Liver (tissue), 9 donors: ENCODE data around the gene TMEM107. TPM values are rescaled to one million over a fixed set of nuclear protein-coding genes. Genes with fewer than 3 reads are reported as not detected.

Experiments used
- DNase-seq: peaks from one replicate; pipeline ENCODE4 v3.0.0-alpha.2; 2017; ENCODE audit warnings: low spot score
- H3K27ac ChIP-seq, 2 donors: one replicate each; pipeline ENCODE4 v1.7.0; 2013; ENCODE audit warnings: inconsistent platforms in 2 of 2, low read length in 2 of 2, control low read depth in 1 of 2, low read depth in 1 of 2, mild to moderate bottlenecking in 1 of 2
- H3K27me3 ChIP-seq, 4 donors: one replicate each; pipeline versions ENCODE4 v1.6.1 to v1.7.0; 2013; ENCODE audit warnings: low read length in 3 of 4, inconsistent platforms in 1 of 4, mild to moderate bottlenecking in 1 of 4, moderate library complexity in 1 of 4; ENCODE audit not compliant: control insufficient read depth in 4 of 4, insufficient read depth in 4 of 4
- H3K36me3 ChIP-seq, 4 donors: one replicate each; pipeline versions ENCODE4 v1.6.1 to v1.7.0; 2013; ENCODE audit warnings: low read length in 3 of 4, mild to moderate bottlenecking in 3 of 4, low read depth in 1 of 4, moderate library complexity in 1 of 4; ENCODE audit not compliant: control insufficient read depth in 4 of 4, insufficient read depth in 3 of 4
- H3K4me1 ChIP-seq, 4 donors: one replicate each; pipeline versions ENCODE4 v1.6.1 to v1.7.0; 2013; ENCODE audit warnings: low read length in 3 of 4, mild to moderate bottlenecking in 3 of 4, moderate library complexity in 1 of 4; ENCODE audit not compliant: control insufficient read depth in 4 of 4, insufficient read depth in 4 of 4
- H3K4me3 ChIP-seq, 3 donors: one replicate each; pipeline versions ENCODE4 v1.6.1 to v1.7.0; 2013; ENCODE audit warnings: low read length in 3 of 3, control low read depth in 1 of 3, low read depth in 1 of 3, mild to moderate bottlenecking in 1 of 3
- H3K9ac ChIP-seq, 2 donors: one replicate each; pipeline ENCODE4 v1.7.0; 2013; ENCODE audit warnings: low read length in 2 of 2, mild to moderate bottlenecking in 2 of 2, moderate library complexity in 2 of 2, control low read depth in 1 of 2, low read depth in 1 of 2
- H3K9me3 ChIP-seq, 4 donors: one replicate each; pipeline versions ENCODE4 v1.6.1 to v1.7.0; 2013; ENCODE audit warnings: low read length in 3 of 4; ENCODE audit not compliant: control insufficient read depth in 4 of 4
- GABPA ChIP-seq, 2 donors: IDR thresholded peaks in 1 of 2; conservative IDR thresholded peaks in 1 of 2; 2 replicates each; pipeline ENCODE4 v1.6.1; 2016; ENCODE audit warnings: antibody characterized with exemption in 2 of 2, mild to moderate bottlenecking in 1 of 2, moderate library complexity in 1 of 2
- HNF4A ChIP-seq, 2 donors: conservative IDR thresholded peaks; 2 replicates each; pipeline ENCODE4 v1.6.1; 2016; ENCODE audit warnings: antibody characterized with exemption in 2 of 2, mild to moderate bottlenecking in 2 of 2
- HNF4G ChIP-seq: IDR thresholded peaks from 2 replicates; pipeline ENCODE4 v1.6.1; 2016; ENCODE audit warnings: antibody characterized with exemption
- JUND ChIP-seq, 2 donors: IDR thresholded peaks; 2 replicates each; pipeline ENCODE4 v1.6.1; 2016; ENCODE audit warnings: antibody characterized with exemption in 2 of 2
- NR2F2 ChIP-seq: IDR thresholded peaks from 2 replicates; pipeline ENCODE4 v1.6.1; 2016; ENCODE audit warnings: antibody characterized with exemption
- RXRA ChIP-seq, 2 donors: IDR thresholded peaks; 2 replicates each; pipeline ENCODE4 v1.6.1; 2017 to 2018; ENCODE audit warnings: antibody characterized with exemption in 2 of 2, mild to moderate bottlenecking in 1 of 2
- SP1 ChIP-seq: IDR thresholded peaks from 2 replicates; pipeline ENCODE4 v1.6.1; 2018; ENCODE audit warnings: antibody characterized with exemption, mild to moderate bottlenecking
- TAF1 ChIP-seq: conservative IDR thresholded peaks from 2 replicates; pipeline ENCODE4 v1.6.1; 2016; ENCODE audit warnings: antibody characterized with exemption, mild to moderate bottlenecking
- YY1 ChIP-seq: IDR thresholded peaks from 2 replicates; pipeline ENCODE4 v1.6.1; 2016; ENCODE audit warnings: antibody characterized with exemption, mild to moderate bottlenecking
- WGBS: extraction: QIAGEN DNeasy Blood & Tissue Kit; methylation state at CpG from one replicate; pipeline ENCODE4 v1.1.7; 2013; 5-methylcytosine and 5-hydroxymethylcytosine counted together
- polyA plus RNA-seq, 2 donors: library from polyadenylated mRNA; stranded (reverse) in 1 of 2; unstranded in 1 of 2; fragments of 200-250 nt in 1 of 2; fragments of >200 nt in 1 of 2; fragmentation: Nextera tagmentation in 1 of 2; extraction: Ambion mirVana in 1 of 2; gene quantifications; one replicate each; pipeline versions ENCODE4 v1.2.1 to v1.2.3, GENCODE V29; 2013 to 2015
- total RNA-seq, 2 donors: library from RNA; depleted of rRNA; stranded (reverse); fragments of >200 nt; gene quantifications; one replicate each; pipeline ENCODE4 v1.2.3, GENCODE V29; 2014
- TF ChIP-seq, protein P1 (sequence below): IDR thresholded peaks from 2 replicates; pipeline ENCODE4 v1.6.1; 2016; ENCODE audit warnings: antibody characterized with exemption
- donor health status: healthy.
- donor health status: healthy.
- donor health status: healthy.
- donor health status: healthy.
- donor health status: healthy.

The TMEM107 gene
- total and polyA plus RNA-seq, 4 donors: 3.0 to 8.4 (median 4.2) TPM

- H3K4me3 ChIP-seq: no peak overlapping the region
- peaks cover 8 to 42% (median 36%) of the 10 kb centered on the region in 4 donors for H3K4me1 ChIP-seq
- peak; percentile 68 for DNase-seq
Measured at GRCh38 chr17:8163978-8164814, 12.0 kb downstream of the TMEM107 start.

DNA sequence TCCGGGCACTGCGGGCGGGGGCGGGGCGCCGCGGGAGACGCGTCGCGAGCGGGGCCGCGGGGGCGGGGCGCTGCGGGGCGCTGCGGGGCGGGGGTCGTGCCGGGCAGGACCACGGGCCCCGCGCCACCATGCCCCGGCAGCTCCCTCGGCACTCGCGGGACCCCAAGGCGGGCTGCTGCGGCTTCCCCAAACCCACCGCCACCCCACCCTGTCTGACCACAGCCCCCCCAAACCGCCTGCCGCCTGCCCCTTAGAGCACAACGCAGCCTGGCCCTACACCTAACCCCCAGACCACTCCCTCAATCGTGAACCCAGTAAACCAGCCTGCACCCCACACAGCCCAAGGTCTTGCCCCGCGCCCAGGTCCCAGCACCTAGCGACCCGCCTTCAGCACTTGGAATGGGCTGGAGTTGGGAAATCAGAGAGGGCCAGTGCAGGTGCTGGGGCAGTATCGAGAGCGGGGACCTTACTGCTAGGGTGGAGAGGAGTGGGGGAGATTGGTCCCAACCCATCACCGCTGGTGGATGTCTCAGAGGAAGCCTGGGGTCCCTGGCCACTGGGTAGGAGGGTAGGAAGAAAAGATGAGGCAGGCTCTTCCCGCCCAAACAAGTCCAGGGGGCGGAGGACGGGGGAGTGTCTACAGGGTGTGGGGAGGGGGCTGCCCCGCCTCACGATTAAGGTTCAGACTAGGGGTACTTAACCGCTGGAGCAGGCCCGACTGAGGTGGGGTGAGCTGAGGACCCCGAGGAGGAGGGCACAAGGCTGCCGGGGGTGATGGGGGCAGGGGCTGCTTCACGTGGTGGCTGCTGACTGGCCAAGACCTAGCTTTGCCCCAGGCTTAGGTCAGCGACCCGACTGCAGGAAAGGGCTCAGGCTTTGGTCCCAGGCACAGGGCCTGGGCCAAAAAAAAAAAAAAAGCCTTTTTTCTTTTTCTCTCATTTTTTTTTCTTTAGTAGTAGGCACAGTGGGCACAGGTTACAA is 12.9 kb downstream of the TMEM107 start:
- peak overlapping the region; percentile 97 to 98 for H3K27ac ChIP-seq
- peak overlapping the region; percentile 3 to 86 (median 52) for H3K4me3 ChIP-seq
- no peaks in the 10 kb centered on the region for H3K27me3 ChIP-seq
- no peaks in the 10 kb centered on the region for H3K9me3 ChIP-seq
- WGBS: 6% methylated on average over 55 of the region's 55 CpGs
- DNase-seq: peak; percentile 58
- peaks cover 2 to 10% (median 6%) of the 10 kb centered on the region in 4 donors for H3K36me3 ChIP-seq
- peak; percentile 74 to 80 for TF ChIP-seq RXRA (IDR thresholded peaks at IDR 0.05)
- TF ChIP-seq HNF4G: no peak
- TF ChIP-seq YY1: peak; percentile 23
- TF ChIP-seq HNF4A (conservative IDR thresholded peaks at IDR 0.05): peak in 1 of 2 donors; percentile 17
- H3K4me1 ChIP-seq: peaks cover 8 to 50% (median 40%) of the 10 kb centered on the region in 4 donors
- peak overlapping the region; percentile 42 to 72 for H3K9ac ChIP-seq

More at GRCh38 chr17:8163978-8164814, 12.0 kb downstream of the TMEM107 start:
- 24% methylated on average over 13 of the region's 13 CpGs for WGBS
- TF ChIP-seq TAF1 (peak; percentile 24), NR2F2 (peak; percentile 51), SP1 (peak; percentile 45)
- TF ChIP-seq, protein P1, sequence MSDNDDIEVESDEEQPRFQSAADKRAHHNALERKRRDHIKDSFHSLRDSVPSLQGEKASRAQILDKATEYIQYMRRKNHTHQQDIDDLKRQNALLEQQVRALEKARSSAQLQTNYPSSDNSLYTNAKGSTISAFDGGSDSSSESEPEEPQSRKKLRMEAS: no peak
- Histone ChIP-seq H3K27ac (peak overlapping the region; percentile 97 to 98), H3K9ac (peak overlapping the region; percentile 52 to 57), H3K9me3 (no peaks in the 10 kb centered on the region), H3K27me3 (no peaks in the 10 kb centered on the region), H3K36me3 (peaks cover 2 to 10% (median 6%) of the 10 kb centered on the region in 4 donors)

DNA sequence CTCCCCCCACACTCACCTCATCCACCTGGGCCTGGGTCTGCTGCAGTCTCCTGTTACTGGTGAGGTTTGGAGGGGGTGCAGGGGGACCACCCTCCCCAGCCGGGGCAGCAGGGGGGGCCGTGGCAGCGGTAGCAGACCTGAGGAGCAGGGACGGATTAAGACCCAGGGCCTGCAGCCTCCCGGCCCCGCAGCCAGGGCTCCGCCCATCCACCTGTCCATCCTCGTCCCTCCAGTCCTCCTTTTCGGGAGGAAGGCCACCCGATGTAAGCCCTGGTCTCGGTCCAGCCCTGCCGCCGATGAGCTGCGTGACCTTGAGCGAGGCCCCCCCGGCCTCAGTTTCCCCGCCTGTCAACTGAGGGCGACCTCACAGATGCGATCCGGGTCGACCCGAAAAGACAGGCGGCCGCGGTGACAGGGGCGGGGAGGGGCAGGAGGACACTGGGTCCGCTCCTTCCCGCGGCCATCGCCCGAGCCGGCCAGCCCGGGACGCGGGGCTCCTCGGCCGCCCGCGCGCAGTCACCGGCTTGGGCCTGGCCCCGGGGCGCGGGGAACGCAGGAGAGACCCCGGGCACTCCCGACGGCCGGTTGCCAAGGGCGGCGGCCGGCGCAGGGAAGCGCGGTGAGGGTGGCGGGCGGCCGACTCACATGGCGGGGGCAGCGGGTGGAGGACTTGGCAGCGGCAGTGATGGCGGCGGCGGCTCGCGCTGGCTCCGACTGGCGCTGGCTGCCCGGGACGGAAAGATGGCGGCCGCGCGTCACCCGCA is 13.8 kb downstream of the TMEM107 start, which contains the start of gene VAMP2:
VAMP2 (minus strand) TSS at position 716 of the 764 bp plus-strand sequence; CDS start at position 647, 69 bp downstream.
- H3K4me3 ChIP-seq: peak within 1 kb of the TSS; percentile 77 to 95 (median 86)
- TF ChIP-seq JUND (IDR thresholded peaks at IDR 0.05) (no peak), YY1 (peak; percentile 67), GABPA (IDR thresholded peaks at IDR 0.05 in 1 of 2, conservative IDR thresholded peaks at IDR 0.05 in 1 of 2) (no peak)
- H3K27me3 ChIP-seq: no peaks in the 10 kb centered on the region
- H3K9me3 ChIP-seq: no peaks in the 10 kb centered on the region
- H3K9ac ChIP-seq: peak within 1 kb of the TSS; percentile 72 to 96
- peak; percentile 84 for DNase-seq
- peaks cover 2 to 10% (median 6%) of the 10 kb centered on the region in 4 donors for H3K36me3 ChIP-seq
- peak within 1 kb of the TSS; percentile 97 to 98 for H3K27ac ChIP-seq
- H3K4me1 ChIP-seq: peaks cover 8 to 51% (median 41%) of the 10 kb centered on the region in 4 donors
- under 1% methylated on average over 75 of the region's 75 CpGs for WGBS
